ENCODE measurements around the gene EFNA5. TPM values are rescaled to one million over a fixed set of nuclear protein-coding genes. Genes with fewer than 3 reads are reported as not detected.

Gene EFNA5
- total and polyA plus RNA-seq, 2 of the 8 experiments (the other 6 are each of a cell fraction or from before 2014, with no cell fraction given), result 9.6 to 21.8 TPM

GRCh38 chr5:107593009-107593408, 77.7 kb downstream of the EFNA5 start:
- H3K27me3 ChIP-seq (replicated peaks in 1 of 4; ENCODE audit: control insufficient read depth in 3 of 4, extremely low read depth in 1 of 4, insufficient read depth in 3 of 4, low read length in 3 of 4), result no peaks in the 10 kb centered on the region
- H3K23me2 ChIP-seq (ENCODE audit: low read depth, low read length), result no peaks in the 10 kb centered on the region
- ChIA-PET POLR2A (ENCODE audit: partially characterized antibody) (no interaction called here), CTCF (ENCODE audit: partially characterized antibody) (interaction anchor here (0.9 to 2.4 kb wide), 4 partner anchors 8 to 21 kb away, joined by 4 to 8 read pairs (median 4); no protein-coding TSS in a partner anchor)
- no peaks in the 10 kb centered on the region for H3K36me3 ChIP-seq (ENCODE audit: control insufficient read depth in 2 of 4, insufficient read depth in 4 of 4, low read length in 3 of 4)
- H3K4me1 ChIP-seq (replicated peaks in 1 of 4; ENCODE audit: control insufficient read depth in 3 of 4, insufficient read depth in 4 of 4, low read length in 3 of 4), result peaks cover 0 to 12% (median 8%) of the 10 kb centered on the region in 4 experiments; a peak in 5 of 7 replicates
- no peak overlapping the region for H3K9ac ChIP-seq (replicated peaks in 1 of 4; ENCODE audit: extremely low read depth in 1 of 4, low read depth in 3 of 4, low read length in 3 of 4)
- H4K8ac ChIP-seq (ENCODE audit: extremely low read depth, insufficient read depth, low read length), result no peak overlapping the region
- no peak overlapping the region for H3K23ac ChIP-seq (ENCODE audit: insufficient read length)
- DNase-seq (ENCODE audit: low read depth in 1 of 2, low spot score in 2 of 2) (no peak), FAIRE-seq (no peak)
- H3K9me3 ChIP-seq (ENCODE audit: insufficient read depth in 2 of 2, low read depth in 1 of 2, low read length in 1 of 2), result no peaks in the 10 kb centered on the region
- no peak overlapping the region for H2AFZ ChIP-seq (ENCODE audit: low read length)
- 85% methylated on average over 3 of the region's 3 CpGs; no CpG with 5 or more reads in 1 of the 2 experiments for WGBS, 2 experiments (ENCODE audit: extremely low coverage in 1 of 2, insufficient coverage in 1 of 2, insufficient read length in 1 of 2, insufficient replicate concordance in 2 of 2, low coverage in 1 of 2, low lambda C conversion rate in 2 of 2, missing lambda C conversion rate in 1 of 2)
- H3K56ac ChIP-seq (replicated peaks; ENCODE audit: insufficient read length, low read depth, low read length), result no peak overlapping the region
- no peak overlapping the region for H3K4me2 ChIP-seq (ENCODE audit: insufficient read depth in 1 of 2, low read depth in 2 of 2, low read length in 2 of 2)
- H4K91ac ChIP-seq (replicated peaks; ENCODE audit: insufficient read length, low read length), result no peak overlapping the region
- 0 out of 4 replicates have a peak, but pooled peaks cover 0 to 3% of the 10 kb centered on the region in 2 experiments for H3K79me2 ChIP-seq (ENCODE audit: control insufficient read depth in 1 of 2, insufficient read depth in 2 of 2, low read length in 2 of 2)
- no peak overlapping the region for H3K27ac ChIP-seq (ENCODE audit: low read depth, low read length)
- H3K79me1 ChIP-seq (ENCODE audit: low read depth, low read length), result no peaks in the 10 kb centered on the region
- H3K4ac ChIP-seq (replicated peaks; ENCODE audit: insufficient read length, low read depth, low read length), result no peak overlapping the region
- no peak overlapping the region for H3K14ac ChIP-seq (ENCODE audit: insufficient read length)
- no peak overlapping the region for H2BK5ac ChIP-seq (ENCODE audit: low read depth, low read length)
- no peak overlapping the region for H4K5ac ChIP-seq (ENCODE audit: insufficient read length, low read depth, low read length)
- H2BK20ac ChIP-seq (ENCODE audit: low read length), result 0 out of 2 replicates have a peak overlapping the region, but pooled peaks have one; percentile 3
- no peak overlapping the region for H2AK5ac ChIP-seq (ENCODE audit: low read depth, low read length)
- no peak overlapping the region for H2BK12ac ChIP-seq (ENCODE audit: low read depth, low read length)
- peaks cover 0 to 2% of the 10 kb centered on the region in 2 experiments for H4K20me1 ChIP-seq (replicated peaks in 1 of 2; ENCODE audit: control insufficient read depth in 1 of 2, insufficient read depth in 2 of 2, low read length in 2 of 2)
- no peak for TF ChIP-seq SRF (IDR thresholded peaks at IDR 0.05; ENCODE audit: low read depth, low read length)
- TF ChIP-seq NRF1 (IDR thresholded peaks at IDR 0.05; ENCODE audit: low read depth, low read length), result no peak
- no peak for TF ChIP-seq ASH2L (IDR thresholded peaks at IDR 0.05; ENCODE audit: low read length)
- TF ChIP-seq BCL11A (IDR thresholded peaks at IDR 0.05; ENCODE audit: low read depth in 2 of 2, low read length in 2 of 2), result no peak
- TF ChIP-seq ATF2 (IDR thresholded peaks at IDR 0.05; ENCODE audit: low read length), result no peak
- no peak overlapping the region for H2BK120ac ChIP-seq (replicated peaks; ENCODE audit: low read depth, low read length)
- H3K18ac ChIP-seq (ENCODE audit: extremely low read depth, low read length), result no peak overlapping the region
- no peak overlapping the region for H2BK15ac ChIP-seq (ENCODE audit: low read length)
- no peak overlapping the region for H3K4me3 ChIP-seq (ENCODE audit: extremely low read depth in 1 of 4, insufficient read depth in 2 of 4, low read depth in 3 of 4, low read length in 4 of 4)

Measured in H1 (cell line).